ENCODE measurements around the gene WIPF2. TPM values are rescaled to one million over a fixed set of nuclear protein-coding genes. Genes with fewer than 3 reads are reported as not detected.

WIPF2 gene
- total RNA-seq, 1 donor from 2014 or later, result 12.5 TPM

GRCh38 chr17:40175928-40176753, 43.0 kb upstream of the WIPF2 start:
- no peak for DNase-seq (ENCODE audit: low read depth)
- TF ChIP-seq CTCF (conservative IDR thresholded peaks at IDR 0.05; ENCODE audit: low read depth, low read length), result no peak
- no peak overlapping the region for H3K4me3 ChIP-seq (ENCODE audit: low read depth, low read length)

- H3K4me3 ChIP-seq (ENCODE audit: low read depth, low read length), result no peak overlapping the region
- no peak for DNase-seq (ENCODE audit: low read depth)
- no peak for TF ChIP-seq CTCF (conservative IDR thresholded peaks at IDR 0.05; ENCODE audit: low read depth, low read length)
Observed at GRCh38 chr17:40176754-40177110, 42.4 kb upstream of the WIPF2 start.

GRCh38 chr17:40177275-40177874, 41.7 kb upstream of the WIPF2 start, which contains the start of gene RAPGEFL1:
Gene RAPGEFL1, plus strand, starts transcription at chr17:40177470. Its CDS starts 392 bp downstream, at chr17:40177862.
- no peak for DNase-seq (ENCODE audit: low read depth)
- peak within 1 kb of the TSS; percentile 57 for H3K4me3 ChIP-seq (ENCODE audit: low read depth, low read length)

GRCh38 chr17:40178021-40178601, 41.0 kb upstream of the WIPF2 start:
- no peak for DNase-seq (ENCODE audit: low read depth)
- TF ChIP-seq CTCF (conservative IDR thresholded peaks at IDR 0.05; ENCODE audit: low read depth, low read length), result no peak
- H3K4me3 ChIP-seq (ENCODE audit: low read depth, low read length), result no peak overlapping the region

More at GRCh38 chr17:40177275-40177874, 41.7 kb upstream of the WIPF2 start, which contains the start of gene RAPGEFL1:
- no peak for TF ChIP-seq CTCF (conservative IDR thresholded peaks at IDR 0.05; ENCODE audit: low read depth, low read length)

GRCh38 chr17:40178660-40179059, 40.4 kb upstream of the WIPF2 start:
- TF ChIP-seq CTCF (conservative IDR thresholded peaks at IDR 0.05; ENCODE audit: low read depth, low read length), result no peak
- H3K4me3 ChIP-seq (ENCODE audit: low read depth, low read length), result no peak overlapping the region
- DNase-seq (ENCODE audit: low read depth), result no peak

GRCh38 chr17:40179923-40180659, 39.0 kb upstream of the WIPF2 start:
- TF ChIP-seq CTCF (conservative IDR thresholded peaks at IDR 0.05; ENCODE audit: low read depth, low read length), result no peak
- no peak overlapping the region for H3K4me3 ChIP-seq (ENCODE audit: low read depth, low read length)
- no peak for DNase-seq (ENCODE audit: low read depth)
